Subcutaneous preadipocyte (primary cell): ENCODE measurements around the gene SUCLA2. TPM values are rescaled to one million over a fixed set of nuclear protein-coding genes. Genes with fewer than 3 reads are reported as not detected.

Source experiments
- total RNA-seq: library from RNA; depleted of rRNA; stranded (reverse); fragments of >200 nt; gene quantifications from 2 replicates; pipeline ENCODE4 v1.2.3, GENCODE V29; 2012

The SUCLA2 gene
- total RNA-seq: 40.7 and 41.2 TPM in 2 replicates

GRCh38 chr13:48001114-48001881, at the start of gene SUCLA2:
TSS of gene SUCLA2 (minus strand) at chr13:48001273. CDS start at chr13:48001269, 4 bp downstream.

DNA sequence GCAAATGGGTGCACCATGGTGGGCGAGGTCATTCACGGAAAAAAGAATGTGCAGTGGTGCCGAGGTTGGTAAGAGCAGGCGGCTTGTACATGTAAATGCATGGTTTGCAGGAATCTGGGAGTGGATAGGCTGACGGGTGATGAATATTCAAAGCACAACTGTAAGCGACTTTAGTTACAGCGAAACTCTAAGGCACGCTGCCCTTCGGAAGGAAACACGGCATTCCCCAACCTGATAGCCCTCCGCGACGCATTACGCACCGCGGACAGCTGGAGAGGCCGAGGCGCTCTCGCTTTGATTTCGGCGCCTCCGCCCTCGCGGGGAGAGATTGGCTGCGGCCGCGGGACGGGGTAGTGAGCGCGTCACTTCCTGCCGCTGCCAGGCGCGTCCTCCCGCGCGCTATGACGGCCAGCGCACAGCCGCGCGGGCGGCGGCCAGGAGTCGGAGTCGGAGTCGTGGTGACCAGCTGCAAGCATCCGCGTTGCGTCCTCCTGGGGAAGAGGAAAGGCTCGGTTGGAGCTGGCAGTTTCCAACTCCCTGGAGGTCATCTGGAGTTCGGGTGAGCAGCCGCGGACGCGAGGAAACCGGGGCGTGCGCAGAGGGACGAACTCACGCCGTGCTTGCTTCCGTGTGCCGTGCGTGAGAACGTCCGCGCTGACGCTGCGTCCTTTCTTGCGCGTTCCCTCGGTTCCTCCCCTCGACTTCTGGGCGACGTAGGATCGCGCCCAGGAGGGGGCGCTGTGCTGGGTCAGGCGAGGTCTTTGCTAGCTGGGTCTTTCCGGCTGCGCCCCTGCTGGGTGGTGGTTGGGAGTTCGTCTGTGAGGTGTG, 36.5 kb upstream of the SUCLA2 start, which contains the start of gene NUDT15:
TSS of gene NUDT15 (plus strand) at position 381 of the 828 bp plus-strand sequence. CDS start at position 402, 21 bp downstream.

Other genes starting within 250 kb of the SUCLA2 start
- 15.4 and 21.1 TPM in 2 replicates for gene NUDT15, start 36.5 kb upstream of the SUCLA2 start, total RNA-seq
- 17.2 and 17.6 TPM in 2 replicates for gene MED4, start 93.8 kb upstream of the SUCLA2 start, total RNA-seq
- 56.5 and 63.2 TPM in 2 replicates for gene ITM2B, start 231.9 kb upstream of the SUCLA2 start, total RNA-seq